Tibial artery (tissue), 4 donors: Measurements from ENCODE around the gene GNB1.

Experiments
- DNase-seq, 2 donors: peaks; one replicate each; pipeline ENCODE4 v3.0.0-alpha.2; 2019
- H3K27ac ChIP-seq, 2 donors: fragments of 200-600 bp; sonication (generic) in 1 of 2; 1 replicate in 1 of 2; 2 replicates in 1 of 2; pipeline ENCODE4 v1.5.1; 2018 to 2019; ENCODE audit warnings: mild to moderate bottlenecking in 1 of 2
- H3K27me3 ChIP-seq, 2 donors: fragments of 200-600 bp; sonication (generic) in 1 of 2; one replicate each; pipeline versions ENCODE4 v1.5.1 to v1.6.0; 2016 to 2019
- H3K36me3 ChIP-seq, 3 donors: fragments of 200-600 bp; sonication (generic) in 2 of 3; one replicate each; pipeline ENCODE4 v1.5.1; 2016 to 2019; ENCODE audit warnings: mild to moderate bottlenecking in 2 of 3
- H3K4me1 ChIP-seq, 4 donors: fragments of 200-600 bp; sonication (generic) in 2 of 4; 1 replicate in 3 of 4; 2 replicates in 1 of 4; pipeline ENCODE4 v1.5.1; 2016 to 2019
- H3K4me3 ChIP-seq, 2 donors: fragments of 200-600 bp; sonication (generic) in 1 of 2; 1 replicate in 1 of 2; 2 replicates in 1 of 2; pipeline ENCODE4 v1.5.1; 2018 to 2019; ENCODE audit warnings: mild to moderate bottlenecking in 2 of 2
- H3K9me3 ChIP-seq, 3 donors: fragments of 200-600 bp; sonication (generic) in 1 of 3; one replicate each; pipeline ENCODE4 v1.5.1; 2016 to 2019
- CTCF ChIP-seq, 2 experiments: fragments of 200-600 bp in 1 of 2; fragments of 450-650 bp in 1 of 2; IDR thresholded peaks; one replicate each; pipeline ENCODE4 v1.5.1; 2017 to 2019; ENCODE audit warnings: antibody characterized with exemption in 2 of 2, mild to moderate bottlenecking in 1 of 2, moderate library complexity in 1 of 2
- intact Hi-C: fragments of 100-400 bp; cut with DNase I; formaldehyde crosslinking; loops from one replicate; pipeline ENCODE4 v1.15.0; 2023; ENCODE audit warnings: low total_unique reads

Gene GNB1

DNA sequence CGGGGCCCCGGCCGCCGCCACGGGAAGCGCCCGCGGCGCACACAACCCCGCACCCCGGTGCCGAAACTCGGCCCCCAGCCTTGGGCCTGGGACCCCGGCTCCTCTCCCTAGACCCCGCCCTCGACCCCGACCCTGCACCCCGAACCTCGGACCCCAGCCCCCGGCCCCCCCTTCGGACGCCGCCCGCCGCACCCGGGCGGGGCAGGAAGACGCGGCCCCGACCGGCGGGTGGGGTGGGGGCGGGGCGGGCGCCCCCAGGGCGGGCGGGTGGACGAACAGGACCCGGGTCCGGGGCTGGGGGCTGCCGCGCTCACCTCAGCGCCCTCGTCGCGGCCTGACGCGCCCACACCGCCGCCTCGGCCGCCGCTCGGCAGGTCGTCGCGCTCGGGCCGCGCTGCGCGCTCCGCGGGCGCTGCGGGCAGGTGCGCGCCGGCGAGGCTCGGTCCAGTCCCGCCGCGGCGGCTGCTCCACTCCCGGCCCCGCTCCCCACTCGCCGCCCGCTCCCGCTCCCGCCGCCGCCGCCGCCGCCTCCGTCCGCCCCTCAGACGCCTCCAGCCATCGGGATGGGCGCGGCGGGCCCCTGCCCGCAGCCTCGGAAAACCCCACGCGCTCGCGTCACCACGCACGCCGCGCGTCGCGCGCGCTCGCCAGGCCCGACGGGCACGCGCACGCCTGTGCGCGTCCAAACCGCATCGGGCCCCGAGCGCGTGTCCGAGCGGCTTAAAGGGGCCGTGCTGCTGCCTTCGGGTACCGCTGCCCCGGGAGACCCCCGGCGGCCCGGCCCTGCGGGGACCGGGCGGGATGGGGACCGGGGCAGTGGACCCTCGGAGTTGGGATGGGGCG lies at the start of gene GNB1:
Gene GNB1, minus strand, starts transcription at position 582 of the 843 bp plus-strand sequence. CDS start 65,634 bp downstream, outside the sequence.
- Histone ChIP-seq H3K4me1 (peaks cover 0 to 69% (median 46%) of the 10 kb centered on the region in 4 donors), H3K27me3 (peaks cover 0 to 5% of the 10 kb centered on the region in 2 donors), H3K36me3 (no peaks in the 10 kb centered on the region), H3K4me3 (peak within 1 kb of the TSS; percentile 90 to 95), H3K27ac (peak within 1 kb of the TSS; percentile 92 to 96), H3K9me3 (no peaks in the 10 kb centered on the region)
- peak; percentile 80 to 92 for DNase-seq
- no peak for TF ChIP-seq CTCF (IDR thresholded peaks at IDR 0.05)
- intact Hi-C loops: loop anchor here (10.0 kb wide), 1 partner anchor 106 kb away; no protein-coding TSS in a partner anchor

DNA sequence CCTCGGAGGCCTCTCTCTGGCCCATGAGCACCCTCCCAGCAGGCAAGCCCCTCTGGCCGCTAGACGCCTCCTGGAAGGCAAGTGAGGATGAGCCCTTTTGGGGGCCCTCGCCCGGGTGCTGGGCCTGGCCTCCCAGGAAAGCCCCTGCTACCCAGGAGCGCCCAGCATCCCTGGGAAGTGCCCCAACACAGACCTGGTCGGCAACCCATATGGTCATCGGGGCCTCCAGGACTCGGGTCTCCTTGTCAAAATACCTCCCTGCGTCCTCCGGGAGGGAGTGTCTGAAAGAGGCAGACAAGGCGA lies 49.2 kb upstream of the GNB1 start:
- no peak for TF ChIP-seq CTCF (IDR thresholded peaks at IDR 0.05)
- DNase-seq: no peak
- intact Hi-C loops: loop anchor here (5.0 kb wide), 1 partner anchor 92 kb away; no protein-coding TSS in a partner anchor

DNA sequence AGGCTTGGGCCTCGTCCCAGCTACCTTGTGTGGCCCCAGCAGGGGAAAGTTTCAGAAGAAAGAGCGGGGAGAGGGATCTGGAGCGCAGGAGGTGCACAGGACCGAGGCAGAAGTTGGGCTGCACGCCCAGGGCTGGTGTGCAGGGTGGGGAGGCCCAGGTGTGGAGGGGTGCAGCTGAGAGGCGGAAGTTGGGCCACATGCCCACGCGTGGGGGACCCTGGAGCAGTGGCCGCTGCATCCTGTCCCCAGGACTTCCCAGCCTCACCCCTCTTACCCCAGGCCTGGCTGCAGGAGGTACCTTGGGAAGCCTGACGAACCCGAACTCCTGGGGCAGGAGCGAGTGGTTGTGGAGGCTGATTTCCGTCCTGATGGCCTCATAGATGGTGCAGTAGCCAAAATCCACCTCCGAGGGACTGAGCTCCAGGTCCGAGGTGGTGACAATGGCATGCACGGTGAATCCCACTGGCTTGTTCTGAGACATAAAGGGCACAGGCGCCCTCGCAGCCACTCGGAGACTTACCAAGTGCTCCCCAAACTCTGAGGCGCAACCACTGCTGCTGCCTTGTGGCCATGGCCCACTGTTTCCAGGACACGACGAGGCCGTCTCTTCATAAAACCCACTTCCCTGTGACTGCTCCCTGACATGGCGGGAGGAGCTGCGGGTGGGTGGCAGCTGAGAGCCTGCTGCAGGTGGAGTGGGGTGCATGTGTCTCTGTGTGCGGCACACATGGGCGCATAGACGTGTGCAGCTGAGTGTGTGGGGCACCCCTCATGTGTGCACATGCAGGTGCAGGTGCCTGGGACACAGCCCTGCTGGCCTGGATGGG lies 48.6 kb upstream of the GNB1 start:
- H3K9me3 ChIP-seq: no peaks in the 10 kb centered on the region
- H3K27ac ChIP-seq: no peak overlapping the region
- no peak overlapping the region for H3K4me3 ChIP-seq
- peaks cover 0 to 61% of the 10 kb centered on the region in 2 donors for H3K27me3 ChIP-seq
- peak in 1 of 2 donors; percentile 15 for DNase-seq
- H3K36me3 ChIP-seq: no peaks in the 10 kb centered on the region
- peaks cover 0 to 9% (median 0%) of the 10 kb centered on the region in 4 donors for H3K4me1 ChIP-seq
- no peak for TF ChIP-seq CTCF (IDR thresholded peaks at IDR 0.05)
- intact Hi-C loops: loop anchor here (5.0 kb wide), 1 partner anchor 93 kb away; no protein-coding TSS in a partner anchor

More for the DNA sequence above, 49.2 kb upstream of the GNB1 start:
- Histone ChIP-seq H3K4me1 (peaks cover 0 to 9% (median 0%) of the 10 kb centered on the region in 4 donors), H3K9me3 (no peaks in the 10 kb centered on the region), H3K36me3 (no peaks in the 10 kb centered on the region), H3K27me3 (peaks cover 0 to 66% of the 10 kb centered on the region in 2 donors), H3K27ac (no peak overlapping the region), H3K4me3 (no peak overlapping the region)

DNA sequence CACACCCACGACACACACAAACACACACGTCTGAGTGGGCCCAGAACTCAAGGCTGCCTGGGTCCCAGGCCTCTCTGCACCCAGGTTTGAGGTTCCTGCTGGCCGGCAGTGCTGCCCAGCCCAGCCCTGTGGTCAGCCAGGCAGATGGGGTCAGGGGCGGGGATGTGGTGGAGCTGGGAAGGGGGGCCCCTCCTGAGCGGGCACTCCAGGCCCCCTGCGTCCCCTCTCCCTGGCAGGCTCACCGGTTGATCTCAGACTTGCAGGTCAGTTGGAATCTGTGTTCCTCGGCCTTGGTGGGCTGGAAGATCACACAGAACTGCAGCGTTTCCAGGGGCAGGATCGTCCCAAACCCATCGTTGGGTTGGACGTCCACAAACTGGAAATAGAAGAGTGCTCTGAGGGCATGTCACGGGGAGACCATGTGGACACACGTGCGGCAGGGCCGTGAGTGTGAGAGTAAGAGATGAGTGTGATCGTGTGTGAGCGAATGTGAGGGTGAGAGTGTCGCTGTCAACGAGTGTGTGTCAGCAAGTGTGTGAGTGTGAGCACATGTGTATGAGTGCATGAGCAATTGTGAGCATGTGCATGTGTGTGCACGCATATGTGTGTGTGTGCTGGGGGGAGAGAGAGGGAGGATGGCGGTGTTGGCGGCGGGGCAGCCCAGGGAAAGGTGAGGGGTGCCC lies 47.9 kb upstream of the GNB1 start:
- intact Hi-C loops: no loop called here
- no peaks in the 10 kb centered on the region for H3K36me3 ChIP-seq
- peaks cover 0 to 2% (median 0%) of the 10 kb centered on the region in 4 donors for H3K4me1 ChIP-seq
- no peak overlapping the region for H3K27ac ChIP-seq
- H3K4me3 ChIP-seq: no peak overlapping the region
- no peak for TF ChIP-seq CTCF (IDR thresholded peaks at IDR 0.05)
- peak in 1 of 2 donors; percentile 11 for DNase-seq
- no peaks in the 10 kb centered on the region for H3K9me3 ChIP-seq
- H3K27me3 ChIP-seq: peaks cover 0 to 54% of the 10 kb centered on the region in 2 donors

DNA sequence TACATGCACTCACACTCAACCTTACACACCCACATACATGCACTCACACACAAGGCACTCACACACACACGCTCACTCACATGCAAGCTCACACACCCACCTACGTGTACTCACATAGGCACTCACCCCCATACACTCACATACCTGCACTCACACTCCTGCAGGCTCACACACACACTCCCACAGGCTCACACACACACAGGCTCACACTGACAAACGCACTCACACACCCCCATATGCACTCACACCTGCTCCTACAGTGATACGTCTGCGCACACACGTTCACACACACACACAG lies 47.3 kb upstream of the GNB1 start:
- Histone ChIP-seq H3K9me3 (no peaks in the 10 kb centered on the region), H3K27me3 (peaks cover 0 to 48% of the 10 kb centered on the region in 2 donors), H3K36me3 (no peaks in the 10 kb centered on the region), H3K4me3 (no peak overlapping the region), H3K4me1 (no peaks in the 10 kb centered on the region), H3K27ac (no peak overlapping the region)
- no peak for TF ChIP-seq CTCF (IDR thresholded peaks at IDR 0.05)
- intact Hi-C loops: no loop called here
- DNase-seq: no peak
